NCI-H1105 (cell line): ENCODE data around the gene INAVA.
"Not testable (repeated sequence)": the region's sequence is repeated elsewhere in the genome, so short reads cannot be mapped to it uniquely, and the experiment has no call there.

Experiments used
- DNase-seq: peaks from one replicate; lab custom pipeline; 2025; lab: John Stamatoyannopoulos, UW

Gene INAVA

DNA sequence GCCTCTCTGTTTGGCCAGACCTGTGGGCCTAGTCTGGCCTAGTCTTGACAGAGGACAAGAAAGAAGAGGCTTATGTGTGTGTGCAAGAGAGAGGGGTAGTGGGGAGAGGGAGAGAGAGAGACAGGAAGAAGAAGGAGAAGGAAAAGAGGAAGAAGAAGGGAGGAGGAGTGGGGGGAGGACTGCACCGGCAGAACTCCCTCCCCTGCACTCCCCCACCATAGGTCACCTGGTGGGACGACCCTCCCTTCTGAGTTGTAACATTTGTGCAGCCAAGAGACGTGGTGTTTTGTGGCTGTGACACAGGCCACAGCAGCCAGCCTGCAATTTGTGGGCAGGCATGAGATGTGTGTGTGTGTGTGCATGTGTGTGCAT, 4.3 kb downstream of the INAVA start:
- DNase-seq, result no peak

DNA sequence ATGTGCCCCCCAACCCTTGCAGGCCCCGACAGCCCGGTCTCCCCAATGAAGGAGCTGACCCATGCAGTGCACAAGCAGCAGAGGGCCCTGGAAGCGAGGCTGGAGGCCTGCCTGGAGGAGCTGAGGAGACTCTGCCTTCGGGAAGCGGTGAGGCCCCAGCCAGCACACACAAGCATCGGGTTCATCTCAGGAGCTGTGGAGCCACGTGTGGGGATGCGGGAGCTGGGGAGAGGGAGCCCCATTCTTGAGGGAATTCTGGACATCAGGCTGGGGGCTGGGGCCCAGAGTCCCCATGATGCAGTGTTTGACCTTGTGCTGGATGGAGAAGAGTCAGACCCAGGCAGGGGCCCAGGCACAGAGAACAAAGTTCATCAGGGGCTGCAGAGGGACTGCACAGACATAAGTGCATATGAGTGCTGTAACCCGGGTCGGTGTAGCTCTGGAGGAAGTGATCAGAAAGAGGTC, 4.8 kb downstream of the INAVA start:
- DNase-seq, result no peak

DNA sequence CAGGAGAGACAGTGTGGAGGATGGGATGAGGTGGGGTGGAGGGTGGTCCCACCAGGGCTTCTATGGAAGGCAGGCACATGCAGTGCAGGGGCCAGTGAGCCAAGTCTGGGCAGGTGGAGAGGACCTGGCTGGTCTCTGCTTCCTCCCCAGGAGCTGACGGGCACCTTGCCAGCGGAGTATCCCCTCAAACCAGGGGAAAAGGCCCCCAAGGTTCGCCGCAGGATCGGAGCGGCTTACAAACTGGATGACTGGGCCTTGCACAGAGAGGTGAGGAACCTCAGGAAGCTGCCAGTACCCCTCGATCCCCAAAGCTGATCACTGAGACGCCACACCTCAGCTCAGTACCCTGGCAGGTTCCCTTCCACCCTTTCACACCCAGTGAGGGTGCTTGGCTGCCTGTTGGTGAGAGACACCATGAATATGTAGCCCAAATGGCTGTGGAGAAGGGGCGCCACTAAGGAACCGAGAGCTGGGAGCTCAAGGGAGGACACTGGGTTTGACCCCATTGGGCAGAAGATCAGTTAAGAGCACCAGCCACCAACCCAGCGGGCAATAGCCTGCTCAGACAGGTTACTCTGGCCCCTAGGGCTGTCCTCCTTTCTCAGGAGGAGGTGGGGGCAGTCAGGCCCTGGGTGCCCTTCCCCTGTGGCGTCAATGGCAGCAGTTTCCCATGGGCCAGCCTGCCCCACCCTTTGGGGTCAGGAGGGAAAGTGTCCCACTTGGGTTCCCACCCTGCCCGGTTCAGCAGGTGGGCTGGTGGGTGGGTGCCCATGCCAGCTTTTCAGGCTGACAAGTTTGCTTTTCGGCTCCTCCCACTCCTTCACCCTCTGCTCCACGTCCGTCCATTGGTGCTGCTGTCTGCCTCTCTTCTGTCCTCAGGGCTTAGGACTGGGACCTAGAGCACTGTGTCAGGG, 5.5 kb downstream of the INAVA start:
- DNase-seq, result no peak

DNA sequence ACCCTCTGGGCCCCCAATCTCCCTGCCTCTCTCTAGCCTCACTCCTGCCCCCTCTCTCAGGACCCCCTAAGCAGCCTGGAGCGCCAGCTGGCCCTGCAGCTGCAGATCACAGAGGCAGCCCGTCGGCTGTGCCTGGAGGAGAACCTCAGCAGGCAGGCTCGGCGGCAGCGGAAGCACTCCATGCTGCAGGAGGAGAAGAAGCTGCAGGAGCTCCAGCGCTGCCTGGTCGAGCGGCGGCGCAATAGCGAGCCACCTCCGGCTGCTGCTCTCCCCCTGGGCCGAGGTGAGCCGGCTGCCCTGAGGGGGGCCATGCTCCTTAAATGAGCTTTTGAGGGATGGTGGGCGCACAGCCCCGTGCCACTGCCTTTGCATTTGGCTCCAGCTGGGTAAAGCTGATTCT, 6.2 kb downstream of the INAVA start:
- DNase-seq, result no peak

DNA sequence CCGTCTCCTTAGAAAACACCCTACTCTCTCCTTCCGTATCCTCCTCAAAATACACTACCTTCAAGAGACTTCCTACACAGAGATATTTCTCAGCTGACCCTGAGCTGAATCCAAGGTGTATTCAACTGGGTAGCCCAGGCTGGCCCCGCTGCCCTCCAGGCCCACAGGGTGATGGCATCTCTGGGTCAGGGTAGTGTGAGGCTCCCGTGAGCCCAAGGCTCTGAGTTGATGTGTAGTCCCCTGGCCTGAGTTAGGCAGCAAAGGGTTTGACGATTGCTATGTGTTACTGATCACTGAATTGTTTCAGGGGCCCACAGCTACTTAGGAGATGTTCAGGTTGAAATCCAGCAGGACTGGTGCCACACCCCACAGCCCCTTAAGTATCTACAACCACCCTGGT, 6.7 kb downstream of the INAVA start:
- DNase-seq, result no peak

DNA sequence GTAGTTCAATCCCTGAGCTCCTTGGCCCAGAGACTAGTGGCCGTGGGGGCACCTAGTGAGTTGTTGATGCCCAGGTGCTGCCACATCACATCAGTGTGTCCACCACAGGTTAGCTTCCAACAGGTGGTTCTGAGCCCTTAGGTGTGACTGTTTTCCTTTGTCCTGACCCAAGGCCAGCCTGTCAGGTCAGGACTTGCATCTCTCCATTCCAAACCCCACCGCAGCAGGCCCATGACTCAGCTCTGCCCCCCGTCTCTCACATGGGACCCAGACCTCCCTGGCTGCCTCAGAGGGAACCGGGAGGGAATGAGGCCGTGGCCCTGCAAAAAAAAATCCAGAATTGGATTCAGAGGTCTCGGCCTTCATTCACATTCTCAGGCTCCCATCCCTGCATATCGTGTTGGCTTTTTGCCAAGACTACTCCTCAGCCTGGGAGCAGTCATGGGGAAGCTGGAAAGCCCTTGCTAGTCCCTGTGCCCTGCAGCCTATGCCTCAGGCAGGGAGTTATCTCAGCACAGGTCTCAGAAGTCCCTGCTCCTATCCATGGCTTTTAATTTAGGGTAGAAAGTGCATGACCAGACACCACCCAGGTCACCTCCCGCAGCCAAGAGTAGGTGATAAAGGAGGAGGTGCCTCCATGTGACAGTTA, 7.2 kb downstream of the INAVA start:
- peak; percentile 22 for DNase-seq

DNA sequence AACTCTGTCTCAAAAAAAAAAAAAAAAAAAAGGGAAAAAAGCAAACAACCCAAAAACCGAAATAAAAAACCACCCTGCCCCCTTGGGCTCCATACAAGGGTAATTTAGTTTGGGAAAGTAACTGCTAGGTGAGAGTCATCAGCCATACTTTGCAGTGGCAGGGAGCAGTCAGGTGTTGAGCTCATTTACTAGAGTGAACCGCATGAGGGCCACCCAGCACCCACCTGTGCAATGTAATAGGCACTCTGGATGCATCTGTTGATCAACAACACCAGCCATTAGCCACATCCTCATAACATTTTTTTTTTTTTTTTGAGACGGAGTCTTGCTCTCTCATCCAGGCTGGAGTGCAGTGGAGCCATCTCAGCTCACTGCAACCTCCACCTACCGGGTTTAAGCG, 9.1 kb downstream of the INAVA start:
- DNase-seq, result no peak

DNA sequence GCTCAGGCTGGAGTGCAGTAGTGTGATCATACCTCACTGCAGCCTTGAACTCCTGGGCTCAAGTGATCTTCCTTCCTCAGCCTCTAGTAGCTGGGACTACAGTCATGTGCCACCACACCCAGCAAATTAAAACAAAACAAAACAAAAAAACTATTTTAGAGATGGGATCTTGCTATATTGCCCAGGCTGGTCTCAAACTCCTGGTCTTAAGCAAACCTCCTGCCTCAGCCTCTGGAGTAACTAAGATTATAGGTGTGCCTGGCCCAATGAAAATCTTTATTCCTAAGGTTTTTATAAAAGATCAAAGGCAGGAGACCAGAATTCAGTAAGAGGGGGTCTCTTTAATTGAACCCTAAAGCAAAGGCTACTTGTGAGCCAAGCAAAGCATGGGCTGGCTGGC, 10.1 kb downstream of the INAVA start:
- no peak for DNase-seq

DNA sequence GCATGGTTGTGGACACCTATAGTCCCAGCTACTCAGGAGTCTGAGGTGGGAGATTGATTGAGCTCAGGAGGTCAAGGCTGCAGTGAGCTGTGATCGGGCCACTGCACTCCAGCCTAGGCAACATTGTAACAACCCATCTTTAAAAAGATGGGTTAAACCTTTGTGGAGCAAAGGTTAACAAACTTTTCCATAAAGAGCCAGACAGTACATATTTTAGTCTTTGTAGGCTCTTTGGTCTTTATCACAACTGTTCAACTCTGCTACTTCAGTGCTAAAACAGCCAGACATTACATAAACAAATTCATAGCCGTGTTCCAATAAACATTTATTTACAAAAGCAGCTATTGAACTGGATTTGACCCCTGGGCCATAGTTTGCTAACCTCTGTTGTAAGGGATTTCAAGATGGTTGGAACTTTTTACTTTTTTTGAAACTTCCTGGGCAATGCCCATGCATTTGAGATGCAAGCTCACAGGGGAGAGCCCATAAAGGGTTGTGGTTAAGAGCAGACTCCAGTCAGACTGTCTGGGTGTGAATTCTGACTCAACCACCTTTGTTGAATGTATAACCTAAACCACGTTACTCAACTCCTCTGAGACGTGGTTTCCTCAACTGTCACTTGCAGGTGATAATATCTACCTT, 10.8 kb downstream of the INAVA start:
- no peak for DNase-seq

DNA sequence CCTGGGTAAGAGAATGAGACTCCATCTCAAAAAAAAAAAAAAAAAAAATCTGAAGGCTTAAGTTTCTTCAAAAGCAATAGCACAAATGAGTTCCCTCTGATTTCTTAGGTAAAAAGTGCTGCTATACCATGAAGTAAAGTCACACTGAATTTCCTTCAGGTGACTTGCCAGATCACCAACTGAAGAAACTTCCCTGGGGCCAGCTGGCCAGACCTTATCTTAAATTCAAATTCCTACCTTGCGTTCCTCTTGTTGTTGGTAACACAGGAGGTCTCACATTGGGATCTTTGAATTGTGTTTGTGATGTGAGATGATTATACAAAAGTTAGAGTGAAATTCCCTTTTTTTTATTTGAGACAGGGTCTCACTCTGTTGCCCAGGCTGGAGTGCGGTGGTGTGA, 11.8 kb downstream of the INAVA start:
- no peak for DNase-seq

DNA sequence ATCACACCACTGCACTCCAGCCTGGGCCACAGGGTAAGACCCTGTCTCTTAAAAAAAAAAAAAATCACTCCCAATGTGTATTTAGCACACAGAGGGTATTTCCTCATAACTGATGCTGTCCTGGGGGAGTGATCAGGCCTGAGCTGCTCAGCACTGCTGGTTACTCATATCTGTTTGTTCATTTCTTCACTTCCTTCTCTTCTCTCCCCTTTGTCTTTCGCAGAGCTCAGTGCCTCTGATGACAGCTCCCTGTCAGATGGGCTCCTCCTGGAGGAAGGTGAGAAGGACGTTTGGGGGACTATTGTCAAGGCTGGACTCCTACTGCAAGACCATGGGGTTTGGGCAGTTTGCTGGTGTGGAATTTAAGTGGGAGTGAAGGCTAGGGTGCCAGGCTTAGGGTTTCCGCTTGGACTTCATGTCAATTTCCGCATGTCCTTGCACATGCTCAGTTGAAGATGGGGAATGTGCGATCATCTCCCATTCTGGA, 13.0 kb downstream of the INAVA start:
- DNase-seq, result no peak

DNA sequence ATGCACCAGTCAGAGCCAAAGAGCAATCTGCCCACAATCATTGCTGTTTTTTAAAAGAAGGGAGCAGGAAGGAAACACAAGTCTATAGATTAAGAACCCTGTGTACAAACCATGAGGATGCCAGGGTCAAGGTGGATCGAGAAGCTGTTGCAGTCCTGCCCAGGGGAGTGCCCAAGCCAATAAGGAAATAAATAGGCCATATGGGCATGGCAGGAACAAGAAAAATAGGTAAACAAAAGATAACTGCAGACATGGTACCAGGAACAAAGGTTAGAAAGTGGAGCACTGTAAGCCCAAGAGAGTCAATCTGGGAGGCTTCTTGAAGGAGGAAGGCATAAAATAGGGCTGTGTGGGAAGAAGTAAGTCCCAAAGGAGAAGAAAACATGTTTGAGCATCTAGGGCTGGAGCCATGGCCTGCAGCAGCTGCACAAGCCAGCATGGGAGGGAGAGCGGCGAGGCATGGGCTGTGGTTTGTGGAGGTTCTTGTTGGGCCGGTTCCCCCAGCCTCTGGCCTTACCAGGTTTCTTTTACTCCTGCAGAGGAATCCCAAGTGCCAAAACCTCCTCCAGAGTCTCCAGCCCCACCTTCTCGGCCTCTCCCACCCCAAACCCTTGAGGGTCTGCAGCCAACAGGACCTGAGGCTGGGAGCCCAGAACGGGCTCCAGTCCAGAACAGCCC, 13.6 kb downstream of the INAVA start:
- DNase-seq, result no peak

DNA sequence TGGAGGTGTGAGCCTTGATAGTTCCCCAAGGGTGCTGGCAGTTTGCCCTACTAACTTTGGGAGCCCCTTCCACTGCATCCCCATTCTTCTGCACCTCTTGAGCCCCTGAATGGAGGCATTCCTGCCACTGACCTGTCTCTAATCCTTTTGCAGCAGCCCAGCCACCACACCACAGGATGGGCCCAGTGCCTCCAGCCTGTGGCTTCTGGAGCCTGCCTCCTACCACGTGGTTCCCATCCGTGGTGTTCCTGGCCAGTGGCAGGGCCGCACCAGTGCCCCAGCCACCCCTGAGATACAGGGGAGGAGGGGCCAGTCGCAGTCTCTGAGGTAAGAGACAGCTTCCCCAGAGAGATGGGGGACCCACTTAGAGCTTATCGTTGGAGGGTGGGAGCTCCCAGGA, 14.4 kb downstream of the INAVA start:
- no peak for DNase-seq

DNA sequence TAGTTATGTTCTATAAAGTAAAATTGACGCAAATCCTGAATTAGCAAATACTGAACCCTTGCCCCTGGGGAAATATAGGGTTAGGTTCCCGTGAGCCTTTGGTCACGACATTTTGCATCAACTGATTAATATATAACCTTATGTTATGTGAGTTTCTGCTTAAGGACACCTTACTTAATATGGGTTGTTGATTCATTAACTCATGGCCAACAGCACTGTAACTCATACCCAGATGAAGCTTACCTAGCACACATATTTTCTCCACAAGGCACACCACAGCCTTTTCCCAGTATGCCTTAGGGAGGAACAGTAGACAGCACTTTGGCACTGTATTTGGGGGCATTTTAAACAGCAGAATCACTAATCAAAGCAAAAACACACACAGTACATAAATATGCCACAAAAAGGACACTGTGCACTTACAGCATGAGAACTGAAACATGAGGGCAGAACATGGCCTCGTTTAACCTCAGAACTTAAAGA, 15.1 kb downstream of the INAVA start:
- DNase-seq, result no peak

DNA sequence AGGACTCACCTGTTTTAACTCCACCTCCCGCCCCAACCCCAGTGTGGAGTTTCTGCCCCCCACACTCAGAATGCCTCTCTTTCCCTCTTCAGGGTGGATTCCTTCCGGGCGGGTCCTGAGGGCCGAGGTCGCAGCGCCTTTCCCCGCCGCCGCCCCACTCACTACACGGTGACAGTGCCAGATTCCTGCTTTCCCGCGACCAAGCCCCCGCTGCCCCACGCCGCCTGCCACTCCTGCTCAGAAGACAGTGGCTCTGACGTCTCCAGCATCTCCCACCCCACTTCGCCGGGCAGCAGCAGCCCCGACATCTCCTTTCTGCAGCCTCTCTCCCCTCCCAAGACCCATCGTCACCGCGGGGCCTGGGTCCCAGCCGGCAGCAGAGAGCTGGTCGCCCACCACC, 16.7 kb downstream of the INAVA start:
- no peak for DNase-seq

DNA sequence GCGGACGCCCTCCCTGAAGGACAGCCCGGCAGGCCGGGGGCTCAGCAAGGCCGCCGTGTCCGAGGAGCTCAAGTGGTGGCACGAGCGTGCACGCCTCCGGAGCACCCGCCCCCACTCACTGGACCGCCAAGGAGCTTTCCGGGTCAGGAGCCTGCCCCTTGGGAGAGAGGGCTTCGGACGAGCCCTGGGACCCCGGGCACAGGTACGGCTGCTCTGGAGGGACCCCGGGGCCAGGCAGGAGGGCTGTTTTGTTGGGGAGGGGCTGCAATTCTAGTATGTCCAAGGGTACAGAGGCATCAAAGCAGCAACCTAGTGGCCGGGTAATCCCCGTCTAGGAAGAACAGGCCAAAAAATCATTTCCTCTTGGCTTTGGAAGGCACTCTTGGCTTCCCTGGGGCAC, 17.2 kb downstream of the INAVA start:
- DNase-seq, result not testable (repeated sequence)

DNA sequence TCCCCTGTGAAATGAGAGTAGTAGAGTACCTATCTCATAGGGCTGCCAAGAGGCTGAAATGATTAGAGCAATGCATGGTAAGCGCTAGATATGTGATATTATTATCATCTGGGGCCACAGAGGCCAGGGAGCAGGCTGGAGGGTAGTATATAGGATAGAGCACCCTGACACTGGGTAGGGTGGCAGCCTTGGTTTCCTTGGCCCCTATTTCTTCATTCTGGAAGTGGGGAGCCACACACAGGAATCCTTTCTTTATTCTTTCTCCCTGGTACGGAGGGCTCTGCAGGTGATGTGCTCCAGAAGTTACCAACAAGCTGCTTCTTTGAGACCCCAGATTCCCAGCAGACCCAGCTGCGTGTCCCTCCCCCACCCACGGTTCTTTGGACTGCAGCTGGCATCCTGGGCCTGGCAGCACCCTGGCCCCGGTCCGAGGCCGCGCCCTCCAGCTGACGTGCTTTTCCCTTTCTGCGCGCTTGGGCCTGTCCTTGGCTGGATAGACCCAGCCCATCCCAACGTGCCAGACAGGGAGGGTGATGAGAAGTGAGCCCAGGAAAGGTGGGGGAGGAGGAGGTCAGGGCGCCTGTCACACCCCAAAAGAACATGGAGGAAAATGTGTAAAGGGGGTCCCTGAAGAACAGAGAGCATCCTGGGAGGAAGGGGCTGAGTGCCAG, 18.2 kb downstream of the INAVA start:
- peak; percentile 42 for DNase-seq

DNA sequence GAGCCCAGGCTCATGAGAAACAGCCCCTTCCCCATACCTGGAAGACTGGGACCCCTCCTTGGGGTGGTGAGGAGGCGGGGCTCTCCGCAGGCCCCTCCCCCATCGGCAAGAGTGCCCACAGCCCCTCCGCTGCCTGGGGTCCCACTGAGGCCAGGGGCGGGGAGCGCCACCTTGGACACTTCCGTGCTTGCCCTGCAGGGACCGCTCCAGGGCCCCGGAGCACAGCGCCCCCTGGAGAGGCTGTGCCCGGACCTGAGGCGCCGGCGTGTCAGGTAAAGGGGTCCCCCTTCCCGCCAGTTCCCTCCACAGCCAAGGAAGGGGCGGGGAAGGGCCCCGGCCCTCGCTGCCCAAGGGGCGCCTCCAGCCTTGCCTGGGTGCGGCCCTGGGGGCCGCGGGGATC, 21.5 kb downstream of the INAVA start:
- DNase-seq, result no peak

DNA sequence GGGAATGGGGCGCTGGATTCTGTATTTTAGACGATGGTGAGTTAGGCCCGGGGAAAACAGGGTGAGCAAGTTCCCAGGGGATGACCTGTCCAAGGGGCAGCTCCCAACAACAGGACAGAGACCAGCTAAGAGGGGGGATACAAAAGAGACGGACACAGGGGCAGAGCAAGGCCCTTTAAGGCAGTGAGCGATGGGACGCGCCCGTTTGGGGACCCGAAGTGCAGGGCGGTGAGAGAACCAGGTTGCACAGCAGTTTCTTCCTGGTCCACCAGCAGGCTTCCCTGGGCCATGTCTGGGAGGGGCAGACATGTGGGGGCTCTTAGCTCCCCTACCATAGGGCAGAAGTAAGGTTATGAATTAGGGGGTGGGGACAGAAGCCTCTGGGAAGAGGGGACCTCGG, 22.0 kb downstream of the INAVA start:
- DNase-seq, result no peak

DNA sequence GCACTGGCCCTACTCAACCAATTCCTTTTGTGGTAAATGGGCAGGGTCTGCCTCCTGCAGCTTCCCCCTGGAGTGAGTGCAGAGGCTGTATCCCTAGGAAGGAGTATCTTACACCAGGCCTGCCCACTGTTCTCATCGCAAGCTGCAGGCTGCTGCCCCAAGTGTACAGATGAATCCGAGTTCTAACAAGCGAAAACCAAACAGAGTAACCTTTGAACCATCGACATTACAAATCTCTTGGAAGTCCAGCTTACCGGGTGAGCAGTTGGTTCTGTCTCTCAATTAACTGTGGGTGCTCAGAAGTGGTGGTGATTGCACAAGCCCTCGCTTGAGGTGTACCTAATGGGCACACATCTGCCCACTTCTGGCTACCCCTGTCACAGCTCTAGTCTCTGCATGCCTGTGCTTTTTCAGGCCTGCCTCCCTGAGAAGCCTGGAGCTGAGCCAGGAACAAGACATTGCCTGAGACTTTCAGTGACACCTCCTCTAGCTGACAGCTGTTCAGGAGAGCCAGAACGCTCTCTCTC, 22.7 kb downstream of the INAVA start:
- DNase-seq, result peak; percentile 88

DNA sequence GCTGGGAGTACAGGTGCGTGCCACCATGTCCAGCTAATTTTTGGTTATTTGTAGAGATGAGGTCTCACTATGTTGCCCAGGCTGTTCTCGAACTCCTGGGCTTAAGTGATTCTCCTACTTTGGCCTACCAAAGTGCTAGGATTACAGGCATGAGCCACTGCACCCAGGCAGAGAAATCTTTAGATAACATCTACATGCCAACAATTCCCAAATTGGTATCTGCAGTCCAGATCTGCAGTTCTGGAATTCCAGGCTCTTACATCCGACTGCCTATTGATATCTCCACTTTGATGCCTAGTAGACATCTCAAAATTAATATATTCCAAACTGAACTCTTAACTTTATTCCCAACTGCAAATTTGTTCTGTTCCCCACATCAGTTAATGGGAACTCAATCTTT, 23.3 kb downstream of the INAVA start:
- no peak for DNase-seq
